Middle frontal gyrus (tissue), 1 donor: ENCODE results near the gene NNAT.
"Not testable (repeated sequence)": the region's sequence is repeated elsewhere in the genome, so short reads cannot be mapped to it uniquely, and the experiment has no call there.

Experiments
- DNase-seq: peaks from one replicate; pipeline ENCODE4 v3.0.0-alpha.2; 2015; ENCODE audit warnings: low spot score; ENCODE audit errors: extremely low spot score

NNAT gene

DNA sequence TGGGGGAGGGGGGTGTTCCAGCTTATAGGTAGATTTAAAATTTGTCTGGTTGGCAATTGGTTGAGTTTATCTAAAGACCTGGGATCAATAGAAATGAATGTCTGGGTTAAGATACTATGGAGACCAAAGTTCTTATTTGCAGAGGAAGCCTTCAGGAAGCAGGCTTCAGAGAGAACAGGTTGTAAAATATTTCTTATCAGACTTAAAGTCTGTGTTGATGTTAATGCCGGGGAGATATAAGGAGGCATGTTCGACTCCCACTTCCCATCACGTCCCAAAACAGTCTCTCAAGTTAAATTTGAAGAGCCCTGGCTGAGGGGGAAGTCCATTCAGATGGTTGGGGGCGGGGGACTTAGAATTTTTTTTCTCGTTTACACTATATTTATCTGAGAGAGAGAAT, 19.0 kb downstream of the NNAT start:
- DNase-seq, result no peak

DNA sequence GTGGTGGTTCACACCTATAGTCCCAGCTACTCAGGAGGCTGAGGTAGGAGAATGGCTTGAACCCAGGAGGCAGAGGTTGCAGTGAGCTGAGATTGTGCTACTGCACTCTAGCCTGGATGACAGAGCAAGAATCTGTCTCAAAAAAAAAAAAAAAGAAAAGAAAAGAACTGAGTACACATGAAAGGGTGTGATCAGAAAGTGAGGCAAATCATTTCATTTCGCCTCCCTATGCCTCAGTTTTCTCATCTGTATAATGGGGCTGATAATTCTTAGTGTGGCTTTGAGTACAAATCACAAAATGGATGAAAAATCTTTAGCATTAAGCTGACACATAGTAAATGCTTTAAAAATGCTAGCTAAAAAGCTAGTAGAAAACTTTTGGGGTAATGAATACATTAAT, 19.8 kb downstream of the NNAT start:
- not testable (repeated sequence) for DNase-seq

DNA sequence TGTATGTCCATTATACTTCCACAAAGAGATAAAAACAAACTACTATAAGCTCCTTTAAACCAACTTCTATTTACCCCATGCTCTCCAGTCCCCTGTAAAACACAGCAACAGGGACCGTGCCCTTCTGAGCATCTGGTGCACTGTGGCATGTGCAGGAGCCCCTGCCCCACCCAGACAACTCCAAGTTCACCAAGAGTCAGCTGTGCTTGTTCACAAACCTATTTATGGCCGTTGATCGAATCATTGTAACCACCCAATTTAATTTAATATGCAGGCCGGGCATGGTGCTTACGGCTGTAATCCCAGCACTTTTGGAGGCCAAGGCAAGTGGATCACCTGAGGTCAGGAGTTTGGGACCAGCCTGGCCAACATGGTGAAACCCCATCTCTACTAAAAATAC, 20.3 kb downstream of the NNAT start:
- no peak for DNase-seq

DNA sequence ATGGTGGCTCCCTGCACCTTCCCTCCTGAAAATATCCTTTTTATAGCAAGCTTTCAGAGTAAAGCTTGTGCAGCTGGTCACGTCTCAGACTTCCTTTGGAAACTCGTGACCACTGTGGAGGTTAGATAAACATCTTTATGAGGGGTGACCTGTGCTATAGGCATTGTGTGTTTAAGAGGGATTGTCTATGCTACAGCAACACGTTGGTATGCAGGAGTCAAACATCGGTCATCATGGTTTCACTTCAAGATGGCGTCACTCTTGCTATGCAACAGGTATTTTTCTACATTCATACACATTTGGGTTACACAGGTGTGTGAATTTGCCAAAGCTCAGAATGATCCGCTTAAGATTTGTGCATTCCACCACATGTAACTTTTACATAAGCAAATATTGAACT, 21.2 kb downstream of the NNAT start:
- DNase-seq, result no peak

DNA sequence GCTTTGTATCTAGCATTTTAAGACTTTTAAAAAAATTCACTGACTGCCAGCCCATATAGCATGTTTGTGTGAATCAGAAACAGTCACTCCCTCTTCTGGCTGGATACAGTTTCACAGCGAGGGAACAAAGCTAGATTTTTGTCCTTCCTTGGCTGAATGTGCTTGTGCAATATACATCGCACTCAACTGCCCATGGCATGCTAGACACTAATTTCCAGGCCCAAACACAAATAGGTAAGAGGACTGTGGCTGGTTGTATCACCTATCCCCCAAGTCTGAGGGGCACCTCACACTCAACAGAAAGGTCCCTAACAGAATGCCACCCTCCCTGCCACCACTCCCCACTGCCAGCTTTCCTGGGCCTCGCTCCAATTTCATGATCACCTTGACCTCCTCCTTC, 22.8 kb downstream of the NNAT start:
- DNase-seq, result no peak

DNA sequence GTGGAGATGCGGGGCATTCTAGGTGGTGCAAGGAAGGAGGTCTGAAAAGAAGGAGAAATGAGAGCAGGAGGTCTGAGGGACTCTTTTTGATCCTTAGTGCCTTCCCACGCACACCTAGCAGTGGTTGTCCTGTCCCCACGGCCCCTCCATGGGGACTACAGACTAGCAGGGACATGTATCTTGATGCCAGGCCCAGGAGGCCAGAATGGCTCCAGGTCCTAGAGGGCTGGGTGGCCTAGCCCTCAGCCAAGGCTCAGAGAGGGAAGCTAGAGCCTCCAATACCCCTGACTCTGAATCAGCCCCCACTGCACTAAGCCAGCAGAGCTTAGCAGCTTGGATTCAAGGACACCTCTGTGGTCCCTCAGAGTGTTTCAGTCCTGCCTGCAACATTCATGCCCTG, 23.3 kb downstream of the NNAT start:
- no peak for DNase-seq

DNA sequence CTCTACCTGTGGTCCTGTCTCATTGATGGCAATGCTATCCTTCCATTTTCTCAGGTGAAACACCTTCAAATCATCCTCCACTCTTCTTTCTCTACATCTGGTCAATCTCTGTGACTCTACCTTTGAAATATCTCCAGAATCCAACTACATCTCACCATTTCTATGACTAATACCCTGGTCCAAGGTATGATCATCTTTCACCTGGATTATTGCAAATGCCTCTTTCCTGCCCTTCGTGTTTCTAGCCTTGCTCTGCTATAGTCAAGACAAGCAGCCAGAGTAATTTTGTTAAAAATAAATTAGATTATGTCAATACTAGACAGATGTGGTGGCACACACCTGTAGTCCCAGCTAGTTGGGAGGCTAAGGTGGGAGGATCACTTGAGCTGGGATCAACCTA, 24.5 kb downstream of the NNAT start:
- no peak for DNase-seq

DNA sequence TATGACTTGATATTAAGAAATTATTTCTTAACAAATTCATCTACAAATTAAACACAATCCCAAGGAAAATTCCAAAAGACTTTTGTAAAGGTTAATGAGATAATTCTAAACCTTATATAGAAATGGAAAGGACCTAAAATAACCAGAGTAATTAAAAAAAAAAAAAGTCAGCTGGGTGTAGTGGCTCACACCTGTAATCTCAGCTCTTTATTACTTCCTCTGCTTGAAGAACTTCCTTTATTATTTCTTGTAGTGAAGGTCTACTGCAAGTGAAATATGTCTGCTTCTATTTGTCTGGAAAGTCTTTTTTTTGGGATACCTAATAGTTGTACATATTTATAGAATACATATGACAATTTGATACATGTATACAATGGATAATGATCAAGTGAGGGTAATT, 26.9 kb downstream of the NNAT start:
- no peak for DNase-seq

DNA sequence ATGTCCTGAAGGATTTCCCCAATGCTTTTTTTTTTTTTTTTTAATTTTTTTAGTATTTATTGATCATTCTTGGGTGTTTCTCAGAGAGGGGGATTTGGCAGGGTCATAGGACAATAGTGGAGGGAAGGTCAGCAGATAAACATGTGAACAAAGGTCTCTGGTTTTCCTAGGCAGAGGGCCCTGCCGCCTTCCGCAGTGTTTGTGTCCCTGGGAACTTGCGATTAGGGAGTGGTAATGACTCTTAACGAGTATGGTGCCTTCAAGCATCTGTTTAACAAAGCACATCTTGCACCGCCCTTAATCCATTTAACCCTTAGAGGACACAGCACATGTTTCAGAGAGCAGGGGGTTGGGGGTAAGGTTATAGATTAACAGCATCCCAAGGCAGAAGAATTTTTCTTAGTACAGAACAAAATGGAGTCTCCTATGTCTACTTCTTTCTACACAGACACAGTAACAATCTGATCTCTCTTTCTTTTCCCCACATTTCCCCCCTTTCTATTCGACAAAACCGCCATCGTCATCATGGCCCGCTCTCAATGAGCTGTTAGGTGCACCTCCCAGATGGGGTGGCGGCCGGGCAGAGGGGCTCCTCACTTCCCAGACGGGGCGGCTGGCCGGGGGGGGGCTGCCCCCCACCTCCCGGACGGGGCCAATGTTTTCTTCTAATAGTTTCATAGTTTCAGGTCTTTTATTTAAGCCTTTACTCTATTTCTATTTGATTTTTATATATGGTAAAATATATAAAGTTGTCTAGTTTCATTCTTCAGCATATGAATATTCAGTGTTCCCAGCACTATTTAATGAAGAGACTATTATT, 29.3 kb downstream of the NNAT start:
- not testable (repeated sequence) for DNase-seq

DNA sequence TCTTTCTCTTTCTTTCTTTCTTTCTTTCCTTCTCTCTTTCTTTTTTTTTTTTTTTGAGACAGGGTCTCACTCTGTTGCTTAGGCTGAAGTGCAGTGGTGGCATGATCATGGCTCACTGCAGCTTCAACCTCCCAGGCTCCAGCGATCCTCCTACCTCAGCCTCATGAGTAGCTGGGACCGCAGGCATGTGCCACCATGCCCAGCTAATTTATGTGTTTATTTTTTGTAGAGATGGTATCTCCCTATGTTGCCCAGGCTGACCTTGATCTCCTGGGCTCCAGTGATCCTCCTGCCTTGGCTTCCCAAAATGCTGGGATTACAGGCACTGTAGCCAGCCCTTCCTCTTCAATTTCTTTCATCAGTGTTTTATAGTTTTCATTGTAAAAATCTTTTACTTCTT, 30.6 kb downstream of the NNAT start:
- not testable (repeated sequence) for DNase-seq

DNA sequence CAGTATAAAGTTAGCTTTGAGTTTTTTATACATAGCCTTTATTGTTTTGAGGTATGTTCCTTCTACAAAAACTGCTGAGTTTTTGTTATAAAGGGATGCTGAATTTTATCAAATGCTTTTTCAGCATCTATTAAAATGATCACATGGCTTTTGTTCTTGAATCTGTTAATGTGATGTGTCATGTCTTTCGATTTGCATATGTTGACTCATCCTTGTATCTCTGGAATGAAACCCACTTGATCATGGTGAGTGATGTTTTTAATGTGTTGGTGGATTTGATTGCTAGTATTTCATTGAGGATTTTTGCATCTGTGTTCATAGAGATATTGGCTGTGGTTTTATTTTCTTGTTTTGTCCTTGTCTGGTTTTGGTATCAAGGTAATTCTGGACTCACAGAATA, 31.4 kb downstream of the NNAT start:
- no peak for DNase-seq

DNA sequence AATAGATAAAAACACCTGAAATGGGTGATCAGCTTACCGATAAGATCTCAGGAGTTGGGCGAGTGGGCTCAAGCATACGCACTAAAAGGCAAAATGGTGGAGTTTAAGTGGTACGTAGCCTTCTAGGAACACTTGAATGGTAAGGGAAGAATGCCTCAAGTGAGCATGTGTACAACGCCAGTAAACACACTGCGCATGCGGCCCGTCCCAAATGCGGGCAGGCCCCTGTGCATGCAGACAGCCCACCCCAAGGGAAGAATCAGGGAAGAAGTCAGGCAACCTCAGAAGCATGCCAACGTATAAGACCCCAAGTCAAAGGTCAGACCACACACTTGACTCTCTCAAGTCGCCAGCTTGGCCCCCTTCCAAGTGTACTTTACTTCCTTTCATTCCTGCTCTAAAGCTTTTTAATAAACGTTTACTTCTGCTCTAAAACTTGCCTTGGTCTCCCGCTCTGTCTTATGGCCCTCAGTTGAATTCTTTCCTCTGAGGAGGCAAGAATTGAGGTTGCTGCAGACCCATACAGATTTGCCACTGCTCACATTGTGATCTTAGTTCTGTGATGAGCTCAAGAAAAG, 33.8 kb downstream of the NNAT start:
- not testable (repeated sequence) for DNase-seq

DNA sequence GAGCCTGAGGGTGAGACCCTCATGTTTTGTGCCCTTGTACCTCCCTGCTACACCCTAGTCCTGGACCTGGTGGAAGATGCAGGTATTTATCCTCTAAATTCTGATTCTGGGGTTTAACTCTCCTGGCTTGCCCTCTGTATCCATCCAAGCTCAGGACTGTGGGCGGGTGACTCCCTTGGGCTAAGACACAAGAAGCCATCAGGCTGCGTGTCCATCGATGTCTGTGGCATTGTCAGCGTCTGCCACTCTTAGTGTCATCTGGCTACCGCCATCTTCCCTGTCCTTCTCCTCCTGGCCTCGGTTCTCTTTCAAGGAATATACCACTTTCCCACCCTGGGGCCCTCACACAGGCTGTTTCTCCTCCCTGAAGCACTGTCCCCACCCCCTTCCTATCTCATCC, 35.5 kb downstream of the NNAT start:
- no peak for DNase-seq

DNA sequence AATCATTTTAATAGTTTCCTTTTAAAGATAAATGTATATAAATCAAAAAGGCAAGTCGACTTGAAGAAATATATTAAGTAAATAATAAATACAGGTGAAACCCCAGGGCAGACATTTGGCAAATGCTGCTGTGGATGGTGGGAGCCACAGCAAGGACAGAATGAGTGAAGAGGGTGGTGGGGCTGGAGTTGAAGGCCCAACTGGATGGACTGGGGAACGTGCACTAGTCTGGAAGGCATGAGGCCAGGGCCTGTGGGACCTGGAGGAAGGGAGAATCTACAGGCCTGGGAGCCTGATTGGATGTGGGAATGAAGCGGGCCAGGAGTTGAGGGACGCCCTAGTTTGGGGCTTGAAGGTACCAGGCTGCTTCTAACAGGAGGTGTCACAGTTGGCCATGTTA, 37.3 kb downstream of the NNAT start:
- no peak for DNase-seq

DNA sequence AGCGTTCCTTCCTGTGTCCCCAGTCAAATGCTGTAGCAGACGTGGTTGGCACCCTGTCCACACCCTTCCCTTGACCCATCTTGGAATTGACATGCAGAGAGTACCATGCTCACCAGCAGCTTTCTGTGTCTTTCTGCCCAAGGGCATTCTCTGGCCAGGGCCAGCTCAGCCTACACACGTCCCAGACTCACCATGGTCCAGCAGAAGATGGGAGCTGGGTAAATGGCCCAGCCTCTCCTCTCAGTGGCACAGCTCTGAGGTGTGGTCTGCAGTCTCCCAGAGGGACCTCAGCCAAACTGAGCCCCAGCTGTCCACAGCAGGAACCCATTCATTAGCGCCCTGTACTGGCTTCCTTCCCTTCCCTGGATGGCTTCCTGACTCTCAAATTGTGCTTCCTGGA, 37.7 kb downstream of the NNAT start:
- no peak for DNase-seq

DNA sequence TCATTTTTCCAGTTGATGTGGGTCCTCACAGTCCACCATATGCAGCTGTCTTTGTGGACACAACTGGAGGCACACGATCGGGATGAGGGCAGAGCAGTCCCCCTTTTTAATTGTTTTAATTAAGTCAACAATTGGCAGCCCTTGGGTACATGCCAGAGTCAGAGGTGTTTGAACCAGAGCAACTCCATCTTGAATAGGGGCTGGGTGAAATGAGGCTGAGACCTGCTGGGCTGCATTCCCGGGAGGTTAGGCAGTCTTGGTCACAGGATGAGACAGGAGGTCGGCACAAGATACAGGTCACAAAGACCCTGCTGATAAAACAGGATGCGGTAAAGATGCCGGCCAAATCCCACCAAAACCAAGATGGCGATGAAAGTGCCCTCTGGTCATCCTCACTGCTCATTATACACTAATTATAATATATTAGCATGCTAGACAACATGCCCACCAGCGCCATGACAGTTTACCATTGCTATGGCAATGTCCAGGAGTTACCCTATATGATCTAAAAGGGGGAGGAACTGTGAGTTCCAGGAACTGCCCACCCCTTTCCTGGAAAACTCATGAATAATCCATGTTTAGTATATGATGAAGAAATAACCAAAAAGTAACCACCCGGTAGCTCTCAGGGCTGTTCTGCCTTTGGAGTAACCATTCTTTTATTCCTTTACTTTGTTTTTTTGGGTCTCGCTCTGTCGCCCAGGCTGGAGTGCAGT, 38.4 kb downstream of the NNAT start:
- DNase-seq, result no peak

DNA sequence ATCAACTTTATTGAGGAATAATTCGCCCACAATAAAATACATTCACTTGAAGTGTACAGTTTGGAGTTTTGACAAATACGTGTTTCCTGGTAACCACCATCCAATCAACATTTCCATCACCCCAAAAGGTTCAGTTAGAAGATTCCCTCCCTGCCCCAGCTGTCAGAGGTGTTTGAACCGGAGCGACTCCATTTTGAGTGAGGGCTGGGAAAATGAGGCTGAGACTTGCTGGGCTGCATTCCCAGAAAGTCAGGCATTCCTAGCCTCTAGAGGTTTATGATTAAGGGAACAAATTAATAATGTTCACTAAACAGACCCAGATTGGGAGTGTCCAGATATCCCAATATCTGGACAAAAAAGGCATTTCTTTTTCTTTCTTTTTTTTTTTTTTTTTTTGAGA, 39.6 kb downstream of the NNAT start:
- DNase-seq, result no peak

DNA sequence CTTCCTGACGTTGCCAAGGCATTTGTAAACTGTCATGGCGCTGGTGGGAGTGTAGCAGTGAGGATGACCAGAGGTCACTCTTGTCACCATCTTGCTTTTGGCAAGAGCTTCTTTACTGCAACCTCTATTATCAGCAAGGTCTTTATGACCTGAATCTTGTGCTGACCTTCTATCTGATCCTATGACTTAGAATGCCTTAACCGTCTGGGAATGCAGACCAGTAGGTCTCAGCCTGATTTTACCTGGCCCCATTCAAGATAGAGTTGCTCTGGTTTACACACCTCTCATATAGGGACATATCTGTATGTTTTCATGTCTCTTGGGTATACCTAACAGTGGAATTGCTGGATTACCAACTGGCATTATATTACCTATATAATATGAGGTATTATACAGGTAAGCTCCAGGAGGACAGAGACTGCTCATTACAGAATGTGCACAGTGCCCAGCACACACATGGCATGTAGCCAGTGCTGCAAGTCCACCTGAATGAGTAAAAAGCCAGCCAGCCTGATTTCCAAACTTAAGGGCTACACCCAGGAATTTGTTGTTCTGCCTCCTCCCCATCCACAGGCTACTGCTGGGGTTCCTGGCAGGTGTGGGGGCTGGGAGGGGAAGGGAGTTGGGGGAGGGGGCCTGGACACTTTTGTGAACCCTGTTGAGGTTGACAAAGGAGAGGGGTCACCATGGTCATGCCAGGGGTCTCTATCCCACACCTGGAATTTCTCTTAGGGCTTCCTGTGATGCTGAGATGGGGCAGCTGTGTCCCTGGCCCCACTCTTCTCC, 41.8 kb downstream of the NNAT start:
- DNase-seq, result no peak

DNA sequence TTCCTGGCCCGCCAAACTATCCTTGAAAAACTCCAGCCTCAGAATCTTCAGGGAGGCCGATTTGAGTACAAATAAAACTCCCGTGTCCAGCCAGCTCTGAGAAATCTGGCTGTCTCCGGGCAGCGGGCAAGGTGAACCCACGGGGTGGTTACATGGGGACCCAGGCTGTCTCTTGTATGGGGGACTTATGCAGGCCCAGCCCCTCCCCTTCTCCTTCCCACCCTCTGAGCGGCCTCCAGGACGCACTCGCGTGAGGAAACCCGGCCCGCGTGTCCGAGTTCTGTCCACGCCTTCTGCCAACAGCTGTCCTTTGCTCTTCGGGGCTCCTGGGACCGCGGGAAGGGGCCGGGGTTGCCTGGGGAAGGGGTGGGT, 43.0 kb downstream of the NNAT start:
- no peak for DNase-seq

DNA sequence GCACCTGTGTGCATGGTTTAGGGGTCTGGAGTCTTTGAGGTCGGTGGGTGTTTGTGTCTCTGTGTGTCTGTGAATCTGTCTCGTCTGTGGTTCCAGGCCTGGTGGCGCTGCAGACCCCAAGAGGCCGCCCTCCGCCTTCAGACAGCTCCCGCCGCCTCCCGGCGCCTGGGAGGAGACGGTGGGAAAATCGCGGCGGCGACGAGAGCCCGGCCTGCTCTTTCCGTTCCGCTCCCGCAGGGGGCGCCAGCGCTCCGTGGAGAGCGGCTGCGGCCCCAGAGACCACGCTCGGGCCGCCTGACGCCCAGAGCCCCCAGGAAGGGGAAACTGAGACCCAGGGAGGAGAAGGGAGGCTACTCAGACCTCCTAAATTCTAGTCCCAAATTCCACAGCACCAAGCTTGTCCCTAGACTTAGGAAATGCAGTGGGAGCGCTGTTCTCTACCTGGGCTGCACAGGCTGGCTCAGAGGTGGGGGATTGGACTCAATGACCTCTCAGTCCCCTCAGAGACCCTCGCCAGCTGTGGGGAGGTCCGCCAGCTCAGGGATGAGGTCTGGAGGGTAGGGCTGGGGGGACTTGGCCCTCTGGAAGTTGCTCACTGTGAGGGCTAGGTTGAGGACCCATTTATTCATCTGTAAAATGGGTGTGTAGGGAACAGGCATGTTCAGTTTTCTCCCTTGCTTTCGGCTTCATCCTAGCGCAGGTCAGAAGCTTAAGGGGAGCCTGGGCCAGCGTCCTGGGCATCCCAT, 43.5 kb downstream of the NNAT start:
- peak; percentile 29 for DNase-seq

DNA sequence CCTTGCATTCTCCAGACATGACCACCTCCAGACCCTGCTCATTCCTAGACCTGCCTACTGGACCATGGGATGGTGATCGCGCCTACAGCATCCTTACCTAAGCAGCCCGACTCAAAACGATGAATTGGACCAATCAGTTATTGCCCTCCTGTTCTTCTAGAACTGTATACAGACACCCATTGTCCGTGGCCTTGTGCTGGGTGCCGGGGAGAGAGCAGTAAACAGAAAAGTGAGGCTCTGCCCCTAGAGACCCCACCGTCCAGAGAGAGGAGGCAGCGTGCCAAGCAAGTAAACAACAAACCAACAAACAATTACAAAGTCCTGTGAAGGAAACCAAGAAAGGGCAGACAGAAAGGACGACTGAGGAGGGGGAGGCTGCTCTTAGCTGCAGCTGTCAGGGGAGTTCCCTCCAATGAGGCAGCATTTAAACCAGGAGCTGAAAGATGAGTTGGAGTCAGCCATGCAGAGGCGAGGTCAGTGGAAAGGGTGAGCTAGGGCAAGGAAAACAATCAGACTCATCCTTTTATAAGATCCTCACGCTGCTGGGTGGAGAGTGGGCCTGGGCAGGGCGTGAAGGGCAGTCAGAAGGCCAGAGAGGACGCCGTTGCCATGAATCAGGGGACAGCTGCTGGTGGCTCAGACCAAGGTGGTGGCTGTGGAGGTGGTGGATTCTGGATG, 44.2 kb downstream of the NNAT start:
- DNase-seq, result no peak
